ENCODE measurements around the gene PRICKLE2. TPM values are rescaled to one million over a fixed set of nuclear protein-coding genes. Genes with fewer than 3 reads are reported as not detected.

PRICKLE2 gene
- total RNA-seq, 4 donors from 2014 or later: 3.4 to 29.2 (median 12.6) TPM

DNA sequence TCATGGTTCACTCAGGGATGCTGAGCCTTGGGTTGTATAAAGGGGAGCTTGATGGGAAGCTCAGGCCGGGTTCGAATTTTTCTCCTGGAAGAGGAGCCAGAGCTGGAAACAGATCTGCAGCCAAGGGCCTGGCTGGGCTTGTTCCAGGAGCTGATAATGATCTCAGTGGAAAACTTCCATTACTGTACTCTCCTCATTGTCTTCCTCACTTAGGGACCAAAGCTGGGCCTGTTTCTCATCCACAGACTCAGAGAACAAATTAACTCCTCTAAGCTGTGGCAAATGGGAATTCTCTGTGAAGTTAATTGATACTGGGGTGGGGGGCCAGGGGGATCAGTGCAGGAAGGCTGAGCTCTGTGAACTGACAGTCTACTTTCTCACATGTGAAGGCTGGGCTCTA is 92.0 kb downstream of the PRICKLE2 start:
- Histone ChIP-seq H3K4me3 (no peak overlapping the region), H3K4me1 (peaks cover 0 to 30% (median 4%) of the 10 kb centered on the region in 3 donors), H3K27ac (no peak overlapping the region), H3K27me3 (no peaks in the 10 kb centered on the region), H3K9me3 (no peaks in the 10 kb centered on the region), H3K36me3 (peaks cover 0 to 2% (median 0%) of the 10 kb centered on the region in 3 donors)
- 68% methylated on average over 2 of the region's 2 CpGs; no CpG with 5 or more reads in 1 of the 2 donors for WGBS, 2 donors
- no peak for TF ChIP-seq POLR2A (IDR thresholded peaks at IDR 0.05)
- TF ChIP-seq, protein P1, sequence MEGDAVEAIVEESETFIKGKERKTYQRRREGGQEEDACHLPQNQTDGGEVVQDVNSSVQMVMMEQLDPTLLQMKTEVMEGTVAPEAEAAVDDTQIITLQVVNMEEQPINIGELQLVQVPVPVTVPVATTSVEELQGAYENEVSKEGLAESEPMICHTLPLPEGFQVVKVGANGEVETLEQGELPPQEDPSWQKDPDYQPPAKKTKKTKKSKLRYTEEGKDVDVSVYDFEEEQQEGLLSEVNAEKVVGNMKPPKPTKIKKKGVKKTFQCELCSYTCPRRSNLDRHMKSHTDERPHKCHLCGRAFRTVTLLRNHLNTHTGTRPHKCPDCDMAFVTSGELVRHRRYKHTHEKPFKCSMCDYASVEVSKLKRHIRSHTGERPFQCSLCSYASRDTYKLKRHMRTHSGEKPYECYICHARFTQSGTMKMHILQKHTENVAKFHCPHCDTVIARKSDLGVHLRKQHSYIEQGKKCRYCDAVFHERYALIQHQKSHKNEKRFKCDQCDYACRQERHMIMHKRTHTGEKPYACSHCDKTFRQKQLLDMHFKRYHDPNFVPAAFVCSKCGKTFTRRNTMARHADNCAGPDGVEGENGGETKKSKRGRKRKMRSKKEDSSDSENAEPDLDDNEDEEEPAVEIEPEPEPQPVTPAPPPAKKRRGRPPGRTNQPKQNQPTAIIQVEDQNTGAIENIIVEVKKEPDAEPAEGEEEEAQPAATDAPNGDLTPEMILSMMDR (IDR thresholded peaks at IDR 0.05): no peak
- intact Hi-C loops (cut with DNase I): no loop called here
- DNase-seq: no peak

GRCh38 chr3:64131725-64132469 is 93.4 kb downstream of the PRICKLE2 start:
- H3K9me3 ChIP-seq: no peaks in the 10 kb centered on the region
- peaks cover 0 to 29% (median 4%) of the 10 kb centered on the region in 3 donors for H3K4me1 ChIP-seq
- no peaks in the 10 kb centered on the region for H3K27me3 ChIP-seq
- no peak for DNase-seq
- TF ChIP-seq, protein P1 (IDR thresholded peaks at IDR 0.05): no peak
- TF ChIP-seq POLR2A (IDR thresholded peaks at IDR 0.05): no peak
- no peak overlapping the region for H3K4me3 ChIP-seq
- WGBS, 2 donors: 59 to 66% methylated on average over 2 of the region's 2 CpGs
- peaks cover 0 to 11% (median 0%) of the 10 kb centered on the region in 3 donors for H3K36me3 ChIP-seq
- H3K27ac ChIP-seq: no peak overlapping the region
- intact Hi-C loops (cut with DNase I): no loop called here

DNA sequence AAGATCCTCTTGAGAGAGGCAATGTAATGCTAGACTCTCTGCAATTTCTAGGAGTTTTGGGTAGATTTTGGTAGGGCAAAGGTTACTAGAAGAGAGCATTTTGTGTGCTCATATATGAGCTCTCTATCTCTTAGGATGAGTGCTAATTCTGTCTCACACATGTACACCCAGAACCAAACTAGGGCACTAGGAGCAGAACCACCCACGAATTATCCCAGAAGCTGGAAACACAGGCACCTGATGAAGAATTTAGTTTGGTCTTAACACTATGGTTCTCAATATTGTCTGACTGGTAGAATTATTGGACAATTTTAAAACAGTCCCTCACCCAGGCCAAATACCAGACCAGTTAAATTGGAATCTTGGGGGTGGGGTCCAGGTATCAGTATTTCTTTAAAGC is 94.8 kb downstream of the PRICKLE2 start:
- H3K9me3 ChIP-seq: no peaks in the 10 kb centered on the region
- DNase-seq: no peak
- intact Hi-C loops (cut with DNase I): no loop called here
- H3K27ac ChIP-seq: no peak overlapping the region
- WGBS, 2 donors: 91 to 92% methylated on average over 1 of the region's 1 CpG
- H3K27me3 ChIP-seq: no peaks in the 10 kb centered on the region
- H3K4me1 ChIP-seq: peaks cover 0 to 29% (median 4%) of the 10 kb centered on the region in 3 donors
- no peak overlapping the region for H3K4me3 ChIP-seq
- TF ChIP-seq, protein P1 (IDR thresholded peaks at IDR 0.05): no peak
- no peak for TF ChIP-seq POLR2A (IDR thresholded peaks at IDR 0.05)
- peaks cover 0 to 16% (median 0%) of the 10 kb centered on the region in 3 donors for H3K36me3 ChIP-seq

DNA sequence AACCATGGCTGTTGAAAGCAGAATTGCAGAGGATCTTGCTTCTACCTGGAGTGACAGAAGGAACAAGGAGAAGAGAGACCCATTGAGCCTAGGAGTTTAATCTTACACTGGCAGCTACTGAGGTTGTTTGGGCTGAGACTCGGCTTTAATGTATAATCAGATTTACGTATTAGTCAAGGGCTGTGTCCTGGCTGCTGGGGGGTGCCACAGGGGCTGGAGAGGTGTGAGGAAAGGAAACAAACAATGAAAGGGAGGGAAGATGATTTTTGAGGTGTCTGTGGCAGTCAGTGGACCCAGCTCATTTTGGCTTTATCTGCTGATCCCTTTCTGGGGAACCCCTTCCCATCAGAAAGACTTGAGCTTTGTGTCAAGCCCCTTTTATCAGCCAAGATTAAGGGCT is 95.7 kb downstream of the PRICKLE2 start:
- DNase-seq: no peak

GRCh38 chr3:64129106-64129505 is 96.2 kb downstream of the PRICKLE2 start:
- Histone ChIP-seq H3K4me1 (peaks cover 0 to 28% (median 4%) of the 10 kb centered on the region in 3 donors), H3K27me3 (no peaks in the 10 kb centered on the region), H3K9me3 (no peaks in the 10 kb centered on the region), H3K36me3 (peaks cover 0 to 16% (median 0%) of the 10 kb centered on the region in 3 donors), H3K27ac (no peak overlapping the region), H3K4me3 (no peak overlapping the region)
- intact Hi-C loops (cut with DNase I): no loop called here
- WGBS, 2 donors: 79 to 83% methylated on average over 4 of the region's 4 CpGs
- no peak for TF ChIP-seq POLR2A (IDR thresholded peaks at IDR 0.05)
- TF ChIP-seq, protein P1 (IDR thresholded peaks at IDR 0.05): no peak
- DNase-seq: no peak

More for the DNA sequence above, 95.7 kb downstream of the PRICKLE2 start:
- intact Hi-C loops (cut with DNase I): no loop called here
- no peak overlapping the region for H3K27ac ChIP-seq
- no peak overlapping the region for H3K4me3 ChIP-seq
- TF ChIP-seq POLR2A (IDR thresholded peaks at IDR 0.05): no peak
- TF ChIP-seq, protein P1 (IDR thresholded peaks at IDR 0.05): no peak
- H3K36me3 ChIP-seq: peaks cover 0 to 16% (median 0%) of the 10 kb centered on the region in 3 donors
- H3K27me3 ChIP-seq: no peaks in the 10 kb centered on the region
- H3K9me3 ChIP-seq: no peaks in the 10 kb centered on the region
- peaks cover 0 to 29% (median 4%) of the 10 kb centered on the region in 3 donors for H3K4me1 ChIP-seq
- 88 to 97% methylated on average over 2 of the region's 2 CpGs for WGBS, 2 donors
